Activated CD4-positive, alpha-beta T cell treated with anti-CD3 and anti-CD28 coated beads, Interleukin-2, amount 10 ng/mL, durations not matched to agents 24 days and 14 days (primary cell): ENCODE data around the gene SLC27A4. TPM values are rescaled to one million over a fixed set of nuclear protein-coding genes. Genes with fewer than 3 reads are reported as not detected.
A peak's percentile ranks its signal among the peaks of the same experiment; 100 is the strongest.
"Not testable (repeated sequence)": the region's sequence is repeated elsewhere in the genome, so short reads cannot be mapped to it uniquely, and the experiment has no call there.

Experiments
- DNase-seq: peaks from one replicate; pipeline ENCODE4 v3.0.0; 2022
- H3K27ac Mint-ChIP-seq: one replicate; pipeline ENCODE4 v1.8.0; 2022; ENCODE audit warnings: mild to moderate bottlenecking, mixed read lengths
- H3K27me3 Mint-ChIP-seq: one replicate; pipeline ENCODE4 v1.8.0; 2022; ENCODE audit warnings: mixed read lengths
- H3K36me3 Mint-ChIP-seq: one replicate; pipeline ENCODE4 v1.8.0; 2022; ENCODE audit warnings: low read depth, mild to moderate bottlenecking, mixed read lengths
- H3K4me1 Mint-ChIP-seq: one replicate; pipeline ENCODE4 v1.8.0; 2021; ENCODE audit warnings: mixed read lengths
- H3K4me3 Mint-ChIP-seq: one replicate; pipeline ENCODE4 v1.8.0; 2022; ENCODE audit warnings: mild to moderate bottlenecking, moderate library complexity, mixed read lengths
- H3K9me3 Mint-ChIP-seq: one replicate; pipeline ENCODE4 v1.8.0; 2021; ENCODE audit warnings: mixed read lengths
- intact Hi-C: fragments of 100-400 bp; cut with micrococcal nuclease; formaldehyde crosslinking; loops from one replicate; pipeline ENCODE4 v1.15.1; 2023
- total RNA-seq: library from RNA; stranded (reverse); gene quantifications from 2 replicates; pipeline ENCODE4 v1.2.3, GENCODE V29; 2022

Gene SLC27A4
- total RNA-seq, 1 donor from 2014 or later: 37.0 TPM

GRCh38 chr9:128338852-128339614 lies 1.3 kb upstream of the SLC27A4 start:
- Mint-ChIP-seq H3K27ac (peak overlapping the region; percentile 92), H3K4me3 (peak overlapping the region; percentile 88)
- intact Hi-C loops, DNase-seq, H3K4me1 Mint-ChIP-seq, H3K36me3 Mint-ChIP-seq, H3K9me3 Mint-ChIP-seq, H3K27me3 Mint-ChIP-seq: not testable (repeated sequence)

- Mint-ChIP-seq H3K27me3 (no peaks in the 10 kb centered on the region), H3K36me3 (peaks cover 12% of the 10 kb centered on the region), H3K4me3 (peak overlapping the region; percentile 88), H3K4me1 (peaks cover 6% of the 10 kb centered on the region), H3K27ac (peak overlapping the region; percentile 86), H3K9me3 (no peaks in the 10 kb centered on the region)
- no peak for DNase-seq
- intact Hi-C loops: loop anchor here (1.0 to 5.0 kb wide), 6 partner anchors 19 to 139 kb away; partner anchors contain the start of genes COQ4, DNM1, GOLGA2 and SWI5
Observed at GRCh38 chr9:128340691-128341434, 536 bp downstream of the SLC27A4 start.

- intact Hi-C loops: loop anchor here (1.0 to 5.0 kb wide), 5 partner anchors 19 to 139 kb away; partner anchors contain the start of genes COQ4, DNM1, TRUB2 and URM1
- peaks cover 6% of the 10 kb centered on the region for H3K4me1 Mint-ChIP-seq
- peak overlapping the region; percentile 86 for H3K27ac Mint-ChIP-seq
- no peaks in the 10 kb centered on the region for H3K27me3 Mint-ChIP-seq
- no peaks in the 10 kb centered on the region for H3K9me3 Mint-ChIP-seq
- peaks cover 13% of the 10 kb centered on the region for H3K36me3 Mint-ChIP-seq
- DNase-seq: peak; percentile 92
- peak overlapping the region; percentile 88 for H3K4me3 Mint-ChIP-seq
Observed at GRCh38 chr9:128341435-128341849, 1.1 kb downstream of the SLC27A4 start.

- H3K27ac Mint-ChIP-seq: no peak overlapping the region
- no peaks in the 10 kb centered on the region for H3K9me3 Mint-ChIP-seq
- intact Hi-C loops: loop anchor here (5.0 kb wide), 1 partner anchor 141 kb away; the partner anchor contains the start of gene DNM1
- no peak overlapping the region for H3K4me3 Mint-ChIP-seq
- peaks cover 17% of the 10 kb centered on the region for H3K36me3 Mint-ChIP-seq
- H3K4me1 Mint-ChIP-seq: peaks cover 6% of the 10 kb centered on the region
- H3K27me3 Mint-ChIP-seq: no peaks in the 10 kb centered on the region
- DNase-seq: no peak
Observed at GRCh38 chr9:128342971-128343680, 2.8 kb downstream of the SLC27A4 start.

GRCh38 chr9:128343855-128344254 lies 3.5 kb downstream of the SLC27A4 start:
- H3K27ac Mint-ChIP-seq: no peak overlapping the region
- no peaks in the 10 kb centered on the region for H3K9me3 Mint-ChIP-seq
- H3K4me1 Mint-ChIP-seq: peaks cover 6% of the 10 kb centered on the region
- intact Hi-C loops: loop anchor here (5.0 kb wide), 1 partner anchor 142 kb away; the partner anchor contains the start of gene DNM1
- peaks cover 17% of the 10 kb centered on the region for H3K36me3 Mint-ChIP-seq
- no peak for DNase-seq
- H3K27me3 Mint-ChIP-seq: no peaks in the 10 kb centered on the region
- no peak overlapping the region for H3K4me3 Mint-ChIP-seq

GRCh38 chr9:128344931-128345605 lies 4.7 kb downstream of the SLC27A4 start:
- Mint-ChIP-seq H3K9me3 (no peaks in the 10 kb centered on the region), H3K27ac (no peak overlapping the region), H3K4me1 (peaks cover 5% of the 10 kb centered on the region), H3K4me3 (no peak overlapping the region), H3K36me3 (peaks cover 25% of the 10 kb centered on the region), H3K27me3 (no peaks in the 10 kb centered on the region)
- intact Hi-C loops: loop anchor here (5.0 kb wide), 1 partner anchor 143 kb away; the partner anchor contains the start of gene DNM1
- DNase-seq: no peak

- intact Hi-C loops: no loop called here
- DNase-seq: no peak
- Mint-ChIP-seq H3K36me3 (peaks cover 32% of the 10 kb centered on the region), H3K27me3 (no peaks in the 10 kb centered on the region), H3K4me3 (no peak overlapping the region), H3K27ac (no peak overlapping the region), H3K9me3 (no peaks in the 10 kb centered on the region), H3K4me1 (no peaks in the 10 kb centered on the region)
Observed at GRCh38 chr9:128349125-128349524, 8.8 kb downstream of the SLC27A4 start.

GRCh38 chr9:128349772-128350171 lies 9.4 kb downstream of the SLC27A4 start:
- Mint-ChIP-seq H3K27ac (no peak overlapping the region), H3K9me3 (no peaks in the 10 kb centered on the region), H3K27me3 (no peaks in the 10 kb centered on the region), H3K4me1 (no peaks in the 10 kb centered on the region), H3K36me3 (peaks cover 31% of the 10 kb centered on the region), H3K4me3 (no peak overlapping the region)
- intact Hi-C loops: no loop called here
- DNase-seq: no peak

- H3K9me3 Mint-ChIP-seq: no peaks in the 10 kb centered on the region
- H3K27ac Mint-ChIP-seq: no peak overlapping the region
- peaks cover 19% of the 10 kb centered on the region for H3K36me3 Mint-ChIP-seq
- H3K27me3 Mint-ChIP-seq: no peaks in the 10 kb centered on the region
- H3K4me1 Mint-ChIP-seq: no peaks in the 10 kb centered on the region
- no peak for DNase-seq
- no peak overlapping the region for H3K4me3 Mint-ChIP-seq
- intact Hi-C loops: no loop called here
Observed at GRCh38 chr9:128355451-128355850, 15.1 kb downstream of the SLC27A4 start.

GRCh38 chr9:128358090-128358489 lies 17.8 kb downstream of the SLC27A4 start:
- peaks cover 12% of the 10 kb centered on the region for H3K4me1 Mint-ChIP-seq
- no peaks in the 10 kb centered on the region for H3K27me3 Mint-ChIP-seq
- intact Hi-C loops: no loop called here
- H3K4me3 Mint-ChIP-seq: no peak overlapping the region
- no peak overlapping the region for H3K27ac Mint-ChIP-seq
- peaks cover 11% of the 10 kb centered on the region for H3K36me3 Mint-ChIP-seq
- peak; percentile 52 for DNase-seq
- no peaks in the 10 kb centered on the region for H3K9me3 Mint-ChIP-seq

- Mint-ChIP-seq H3K4me1 (peaks cover 12% of the 10 kb centered on the region), H3K36me3 (peaks cover 8% of the 10 kb centered on the region), H3K27ac (no peak overlapping the region), H3K27me3 (no peaks in the 10 kb centered on the region), H3K4me3 (no peak overlapping the region), H3K9me3 (no peaks in the 10 kb centered on the region)
- intact Hi-C loops: no loop called here
- DNase-seq: no peak
Observed at GRCh38 chr9:128358861-128359260, 18.5 kb downstream of the SLC27A4 start.

GRCh38 chr9:128360826-128361225 lies 20.5 kb downstream of the SLC27A4 start:
- no peak for DNase-seq
- intact Hi-C loops: loop anchor here (5.0 kb wide), 1 partner anchor 51 kb away; no protein-coding TSS in a partner anchor
- Mint-ChIP-seq H3K9me3 (no peaks in the 10 kb centered on the region), H3K4me1 (peaks cover 16% of the 10 kb centered on the region), H3K27ac (no peak overlapping the region), H3K27me3 (no peaks in the 10 kb centered on the region), H3K4me3 (no peak overlapping the region), H3K36me3 (peaks cover 4% of the 10 kb centered on the region)
